ENCODE results near the gene LPP. TPM values are rescaled to one million over a fixed set of nuclear protein-coding genes. Genes with fewer than 3 reads are reported as not detected.

LPP gene
- polyA plus RNA-seq, 3 donors from 2014 or later, result 6.5 to 33.5 (median 11.3) TPM

GRCh38 chr3:188747489-188747888 is 593.5 kb downstream of the LPP start:
- no peak for DNase-seq
- H3K4me3 Mint-ChIP-seq, result no peak overlapping the region
- H3K27me3 Mint-ChIP-seq (ENCODE audit: low read depth in 3 of 3), result no peaks in the 10 kb centered on the region
- no peaks in the 10 kb centered on the region for H3K4me1 Mint-ChIP-seq
- no peaks in the 10 kb centered on the region for H3K9me3 Mint-ChIP-seq
- H3K36me3 Mint-ChIP-seq, result no peaks in the 10 kb centered on the region
- H3K27ac Mint-ChIP-seq, result no peak overlapping the region

- H3K27me3 Mint-ChIP-seq (ENCODE audit: low read depth in 3 of 3), result no peaks in the 10 kb centered on the region
- no peak overlapping the region for H3K27ac Mint-ChIP-seq
- H3K9me3 Mint-ChIP-seq, result no peaks in the 10 kb centered on the region
Measured at GRCh38 chr3:188749010-188749617, 595.2 kb downstream of the LPP start.

GRCh38 chr3:188749830-188750229 is 595.9 kb downstream of the LPP start:
- no peaks in the 10 kb centered on the region for H3K9me3 Mint-ChIP-seq
- DNase-seq, result no peak
- H3K4me3 Mint-ChIP-seq, result no peak overlapping the region
- no peaks in the 10 kb centered on the region for H3K36me3 Mint-ChIP-seq
- no peaks in the 10 kb centered on the region for H3K27me3 Mint-ChIP-seq (ENCODE audit: low read depth in 3 of 3)
- H3K27ac Mint-ChIP-seq, result no peak overlapping the region
- peaks cover 0 to 2% of the 10 kb centered on the region in 2 donors for H3K4me1 Mint-ChIP-seq

More at GRCh38 chr3:188749010-188749617, 595.2 kb downstream of the LPP start:
- no peak overlapping the region for H3K4me3 Mint-ChIP-seq
- DNase-seq, result peak; percentile 42 to 61 (median 46)
- peaks cover 0 to 2% of the 10 kb centered on the region in 2 donors for H3K4me1 Mint-ChIP-seq
- H3K36me3 Mint-ChIP-seq, result no peaks in the 10 kb centered on the region

- H3K9me3 Mint-ChIP-seq, result no peaks in the 10 kb centered on the region
- DNase-seq, result no peak
- no peak overlapping the region for H3K27ac Mint-ChIP-seq
- no peaks in the 10 kb centered on the region for H3K36me3 Mint-ChIP-seq
- peaks cover 0 to 2% of the 10 kb centered on the region in 2 donors for H3K4me1 Mint-ChIP-seq
- no peak overlapping the region for H3K4me3 Mint-ChIP-seq
- no peaks in the 10 kb centered on the region for H3K27me3 Mint-ChIP-seq (ENCODE audit: low read depth in 3 of 3)
Measured at GRCh38 chr3:188750617-188751016, 596.7 kb downstream of the LPP start.

GRCh38 chr3:188752850-188753249 is 598.9 kb downstream of the LPP start:
- Mint-ChIP-seq H3K9me3 (no peaks in the 10 kb centered on the region), H3K4me3 (no peak overlapping the region), H3K27ac (no peak overlapping the region), H3K36me3 (no peaks in the 10 kb centered on the region), H3K27me3 (ENCODE audit: low read depth in 3 of 3) (no peaks in the 10 kb centered on the region), H3K4me1 (peaks cover 6 to 11% of the 10 kb centered on the region in 2 donors)
- no peak for DNase-seq

- H3K4me3 Mint-ChIP-seq, result no peak overlapping the region
- H3K4me1 Mint-ChIP-seq, result peaks cover 6 to 11% of the 10 kb centered on the region in 2 donors
- no peaks in the 10 kb centered on the region for H3K27me3 Mint-ChIP-seq (ENCODE audit: low read depth in 3 of 3)
- no peaks in the 10 kb centered on the region for H3K36me3 Mint-ChIP-seq
- no peak overlapping the region for H3K27ac Mint-ChIP-seq
- no peak for DNase-seq
- no peaks in the 10 kb centered on the region for H3K9me3 Mint-ChIP-seq
Measured at GRCh38 chr3:188754267-188754666, 600.3 kb downstream of the LPP start.

GRCh38 chr3:188756241-188756640 is 602.3 kb downstream of the LPP start:
- no peaks in the 10 kb centered on the region for H3K9me3 Mint-ChIP-seq
- H3K27me3 Mint-ChIP-seq (ENCODE audit: low read depth in 3 of 3), result no peaks in the 10 kb centered on the region
- H3K4me1 Mint-ChIP-seq, result peaks cover 6 to 11% of the 10 kb centered on the region in 2 donors
- H3K27ac Mint-ChIP-seq, result no peak overlapping the region
- peaks cover 0 to 10% (median 4%) of the 10 kb centered on the region in 3 donors for H3K36me3 Mint-ChIP-seq
- no peak for DNase-seq
- H3K4me3 Mint-ChIP-seq, result no peak overlapping the region

GRCh38 chr3:188759336-188760005 is 605.5 kb downstream of the LPP start:
- Mint-ChIP-seq H3K36me3 (peaks cover 4 to 10% (median 4%) of the 10 kb centered on the region in 3 donors), H3K9me3 (no peaks in the 10 kb centered on the region), H3K27me3 (ENCODE audit: low read depth in 3 of 3) (peaks cover 0 to 1% (median 0%) of the 10 kb centered on the region in 3 donors), H3K4me3 (no peak overlapping the region), H3K27ac (no peak overlapping the region), H3K4me1 (peaks cover 4 to 11% of the 10 kb centered on the region in 2 donors)
- no peak for DNase-seq

GRCh38 chr3:188760408-188760807 is 606.5 kb downstream of the LPP start:
- H3K36me3 Mint-ChIP-seq, result peaks cover 4 to 10% (median 4%) of the 10 kb centered on the region in 3 donors
- peaks cover 4 to 11% of the 10 kb centered on the region in 2 donors for H3K4me1 Mint-ChIP-seq
- H3K27ac Mint-ChIP-seq, result no peak overlapping the region
- DNase-seq, result no peak
- H3K9me3 Mint-ChIP-seq, result no peaks in the 10 kb centered on the region
- no peak overlapping the region for H3K4me3 Mint-ChIP-seq
- H3K27me3 Mint-ChIP-seq (ENCODE audit: low read depth in 3 of 3), result peaks cover 0 to 1% (median 0%) of the 10 kb centered on the region in 3 donors

- Mint-ChIP-seq H3K27me3 (ENCODE audit: low read depth in 3 of 3) (peaks cover 0 to 3% (median 0%) of the 10 kb centered on the region in 3 donors), H3K4me1 (peaks cover 4 to 11% of the 10 kb centered on the region in 2 donors), H3K36me3 (peaks cover 4 to 10% (median 4%) of the 10 kb centered on the region in 3 donors), H3K27ac (no peak overlapping the region), H3K9me3 (no peaks in the 10 kb centered on the region), H3K4me3 (no peak overlapping the region)
- no peak for DNase-seq
Measured at GRCh38 chr3:188761439-188761838, 607.5 kb downstream of the LPP start.

- H3K4me3 Mint-ChIP-seq, result no peak overlapping the region
- peaks cover 4 to 9% of the 10 kb centered on the region in 2 donors for H3K4me1 Mint-ChIP-seq
- peaks cover 0 to 3% (median 0%) of the 10 kb centered on the region in 3 donors for H3K27me3 Mint-ChIP-seq (ENCODE audit: low read depth in 3 of 3)
- H3K9me3 Mint-ChIP-seq, result no peaks in the 10 kb centered on the region
- peaks cover 4 to 10% (median 4%) of the 10 kb centered on the region in 3 donors for H3K36me3 Mint-ChIP-seq
- DNase-seq, result no peak
- no peak overlapping the region for H3K27ac Mint-ChIP-seq
Measured at GRCh38 chr3:188761964-188762363, 608.0 kb downstream of the LPP start.

- Mint-ChIP-seq H3K27me3 (ENCODE audit: low read depth in 3 of 3) (peaks cover 0 to 3% (median 0%) of the 10 kb centered on the region in 3 donors), H3K36me3 (peaks cover 4 to 10% (median 4%) of the 10 kb centered on the region in 3 donors), H3K4me1 (no peaks in the 10 kb centered on the region), H3K9me3 (peaks cover 0 to 2% (median 0%) of the 10 kb centered on the region in 6 donors), H3K4me3 (no peak overlapping the region), H3K27ac (no peak overlapping the region)
- no peak for DNase-seq
Measured at GRCh38 chr3:188764609-188765008, 610.7 kb downstream of the LPP start.

GRCh38 chr3:188769831-188770230 is 615.9 kb downstream of the LPP start:
- Mint-ChIP-seq H3K9me3 (peaks cover 0 to 2% (median 0%) of the 10 kb centered on the region in 6 donors), H3K27ac (no peak overlapping the region), H3K27me3 (ENCODE audit: low read depth in 3 of 3) (peaks cover 0 to 2% (median 1%) of the 10 kb centered on the region in 3 donors), H3K36me3 (peaks cover 0 to 4% (median 0%) of the 10 kb centered on the region in 3 donors), H3K4me1 (no peaks in the 10 kb centered on the region), H3K4me3 (no peak overlapping the region)
- DNase-seq, result no peak

- Mint-ChIP-seq H3K36me3 (peaks cover 0 to 4% (median 0%) of the 10 kb centered on the region in 3 donors), H3K4me1 (no peaks in the 10 kb centered on the region), H3K27me3 (ENCODE audit: low read depth in 3 of 3) (peaks cover 0 to 2% (median 0%) of the 10 kb centered on the region in 3 donors), H3K9me3 (peaks cover 0 to 2% (median 0%) of the 10 kb centered on the region in 6 donors), H3K4me3 (no peak overlapping the region), H3K27ac (peak overlapping the region in 1 of 6 donors; percentile 5)
- DNase-seq, result no peak
Measured at GRCh38 chr3:188772886-188773285, 618.9 kb downstream of the LPP start.
